HG02885 (cell line): ENCODE results near the gene BDH1.
"Not testable (repeated sequence)": the region's sequence is repeated elsewhere in the genome, so short reads cannot be mapped to it uniquely, and the experiment has no call there.

Experiments
- ATAC-seq: cut with Tn5 transposase; IDR thresholded peaks from one replicate; pipeline ENCODE4 v1.9.1; 2021; ENCODE audit warnings: mild to moderate bottlenecking; ENCODE audit not compliant: unreplicated experiment, poor library complexity

Gene BDH1

DNA sequence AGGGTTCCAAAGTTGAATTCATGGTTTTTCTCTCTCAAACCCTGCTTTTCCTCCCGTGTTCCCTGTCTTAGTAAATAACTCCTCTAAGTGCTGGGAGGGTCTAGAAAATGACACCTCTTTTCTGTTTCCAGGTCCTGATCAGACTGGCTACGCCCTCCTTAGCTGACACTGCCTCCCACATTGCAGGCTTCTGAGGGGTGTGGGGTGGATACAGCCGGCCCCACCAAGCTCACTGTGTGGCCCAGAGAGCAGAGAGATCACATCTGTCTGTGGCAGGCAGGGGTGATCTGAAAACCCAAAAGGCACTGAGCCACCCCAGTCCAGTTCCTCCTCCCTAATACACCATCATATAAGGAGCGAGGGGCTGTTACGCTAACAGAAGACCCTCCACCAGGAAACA is 62.7 kb downstream of the BDH1 start:
- ATAC-seq, result no peak

GRCh38 chr3:197491923-197492664 is 63.7 kb downstream of the BDH1 start:
- no peak for ATAC-seq

DNA sequence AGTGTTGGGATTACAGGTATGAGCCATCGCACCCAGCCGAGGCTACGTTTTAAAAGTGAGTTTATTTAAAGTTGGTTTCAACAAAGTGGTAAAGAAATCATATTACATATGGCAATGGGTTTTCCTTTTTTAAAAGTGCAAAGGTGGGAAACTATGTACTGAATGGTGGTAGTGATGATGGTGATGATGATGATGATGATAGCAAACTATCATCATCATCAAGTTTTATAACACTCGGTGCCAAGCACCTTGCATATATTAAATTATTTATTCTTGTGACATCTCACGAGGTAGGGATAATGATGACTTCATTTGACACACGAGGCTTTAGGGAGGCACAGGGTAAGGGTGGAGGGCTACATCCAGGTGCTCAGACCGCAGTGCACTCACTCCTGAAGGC is 64.3 kb downstream of the BDH1 start:
- ATAC-seq, result no peak

DNA sequence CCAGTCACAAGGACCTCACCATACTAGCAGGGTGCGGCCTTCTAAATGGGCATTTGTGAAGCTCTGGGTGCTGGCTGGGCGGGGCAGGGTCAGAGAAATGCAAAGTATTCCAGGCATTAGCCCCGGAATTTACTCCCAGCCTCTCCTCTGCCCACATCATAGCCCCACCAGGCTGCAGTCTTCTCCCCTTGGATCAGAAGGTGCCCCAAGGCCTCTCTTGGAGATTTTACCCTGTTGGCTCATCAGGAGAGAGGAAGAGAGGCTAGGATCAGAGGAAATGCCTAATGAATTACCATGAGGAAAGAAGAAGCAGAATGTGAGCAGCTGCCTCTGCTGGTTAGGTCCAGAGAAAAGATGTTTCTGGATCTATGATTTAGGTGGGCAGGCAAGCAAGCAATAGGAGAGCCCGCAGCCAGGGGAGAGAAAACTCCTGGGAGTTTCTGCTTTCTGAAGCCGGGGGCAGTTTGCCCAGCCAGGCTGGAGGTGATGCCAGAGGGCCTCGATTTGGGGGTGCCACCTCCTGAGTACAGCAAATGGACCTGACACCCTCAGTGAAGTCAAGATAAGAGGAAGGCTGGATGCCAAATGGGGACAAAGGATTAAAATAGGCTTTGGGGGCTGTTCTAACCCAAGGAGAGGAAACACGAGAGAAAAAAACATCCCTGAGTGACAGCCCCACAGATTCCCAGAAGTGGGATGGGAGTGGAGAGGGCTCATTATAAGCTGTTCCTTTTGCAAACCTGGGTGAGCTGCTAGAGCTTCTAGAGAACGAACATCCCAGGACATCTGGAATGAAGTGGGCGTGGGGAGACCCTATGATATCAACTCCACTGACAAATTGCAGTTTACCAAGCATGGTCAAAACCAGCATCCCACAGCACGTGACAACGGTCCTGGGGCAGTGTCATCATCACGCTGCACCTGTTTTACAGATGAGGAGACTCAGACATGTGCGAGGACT is 65.4 kb downstream of the BDH1 start:
- no peak for ATAC-seq

DNA sequence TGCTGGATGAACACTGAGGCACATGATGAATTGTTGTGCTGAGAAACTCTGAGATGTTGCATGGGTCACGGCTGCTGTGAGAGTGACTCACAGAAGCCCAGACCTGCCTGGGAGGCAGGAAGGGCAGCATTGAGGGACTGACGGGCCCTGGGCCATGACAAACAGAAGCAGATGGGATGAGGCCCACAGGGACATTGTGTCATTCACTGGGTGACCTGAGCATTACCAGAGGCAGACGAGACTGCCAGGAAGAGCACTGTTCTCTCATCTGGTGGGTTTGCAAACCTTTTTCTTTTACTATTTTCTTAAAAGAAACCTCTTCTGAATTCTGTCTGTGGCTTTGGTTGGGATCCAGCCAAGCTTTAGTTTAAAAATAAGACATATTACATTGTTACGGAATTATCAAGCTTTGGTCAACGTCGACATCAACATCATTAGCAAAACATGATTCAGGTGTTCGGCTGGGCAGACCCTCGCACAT is 67.8 kb downstream of the BDH1 start:
- ATAC-seq, result no peak

- ATAC-seq, result no peak
Measured at GRCh38 chr3:197486861-197487260, 68.9 kb downstream of the BDH1 start.

- ATAC-seq, result no peak
Measured at GRCh38 chr3:197485143-197485542, 70.6 kb downstream of the BDH1 start.

DNA sequence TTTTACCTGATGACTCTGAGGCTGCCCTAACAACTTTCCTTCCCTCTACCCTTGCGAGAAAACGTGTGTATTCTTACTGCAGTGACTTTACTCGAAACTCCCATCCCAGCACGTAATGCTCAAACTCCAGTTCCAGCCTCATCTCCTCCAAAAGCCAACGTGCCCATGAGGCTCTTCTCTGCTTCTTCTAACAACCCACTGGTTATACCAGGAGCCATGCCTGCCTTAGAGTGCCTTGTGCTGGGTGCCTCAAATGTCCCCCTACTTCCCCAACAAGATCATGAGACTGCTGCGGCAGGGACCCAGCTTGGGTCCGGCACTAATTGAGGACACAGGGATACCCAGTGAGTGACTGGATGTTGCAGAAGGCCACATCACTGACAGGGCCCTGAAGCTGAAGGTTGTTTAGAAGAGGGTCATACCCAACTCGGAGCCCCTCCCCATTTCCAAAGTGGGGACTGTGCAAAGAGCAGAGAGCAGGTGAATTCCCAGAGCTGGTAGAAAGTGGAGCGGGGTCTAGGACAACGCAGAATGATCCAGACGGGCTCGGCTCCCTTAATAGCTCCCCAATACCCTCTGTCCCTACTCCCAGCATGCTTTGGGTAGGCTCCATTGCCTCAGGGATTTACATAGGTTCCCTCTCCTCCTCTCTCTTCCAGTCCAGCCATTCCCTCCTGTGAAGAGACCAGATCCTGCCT is 71.4 kb downstream of the BDH1 start:
- ATAC-seq, result no peak

DNA sequence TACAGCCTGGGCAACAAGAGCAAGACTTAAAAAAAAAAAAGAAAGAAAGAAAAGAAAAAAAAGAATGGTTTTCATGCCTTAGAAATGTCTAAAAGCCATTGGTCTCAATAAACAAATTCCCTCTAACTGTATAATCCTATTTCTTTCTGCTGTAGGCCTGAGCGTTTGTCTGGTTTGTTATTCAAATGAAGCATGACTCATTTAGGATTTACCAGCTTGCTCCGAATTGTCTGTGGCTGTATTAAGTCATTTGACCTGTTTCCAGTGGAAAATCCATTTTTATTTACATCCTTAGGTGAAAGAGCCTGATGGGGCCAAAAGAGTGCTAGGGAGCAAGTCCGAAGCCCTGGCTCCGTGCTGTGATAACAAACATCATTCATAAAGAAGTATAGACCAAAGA is 73.8 kb downstream of the BDH1 start:
- ATAC-seq, result no peak

DNA sequence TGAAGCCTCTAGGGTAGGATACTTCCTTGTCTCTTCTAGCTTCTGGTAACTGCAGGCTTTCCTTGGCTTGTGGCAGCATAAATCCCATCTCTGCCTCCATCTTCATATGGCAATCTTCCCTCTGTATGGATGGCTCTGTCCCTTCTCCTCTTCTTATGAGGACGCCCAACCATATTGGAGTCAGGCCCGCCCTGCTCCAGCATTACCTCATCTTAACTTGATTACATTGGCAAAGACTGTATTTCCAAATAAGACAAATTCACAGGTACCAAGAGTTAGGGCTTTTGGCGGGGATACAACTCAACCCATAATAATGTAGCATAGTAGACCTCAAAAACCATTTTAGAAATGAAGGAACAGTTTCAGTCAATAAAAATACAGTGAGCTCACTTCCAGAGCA is 75.4 kb downstream of the BDH1 start:
- no peak for ATAC-seq

DNA sequence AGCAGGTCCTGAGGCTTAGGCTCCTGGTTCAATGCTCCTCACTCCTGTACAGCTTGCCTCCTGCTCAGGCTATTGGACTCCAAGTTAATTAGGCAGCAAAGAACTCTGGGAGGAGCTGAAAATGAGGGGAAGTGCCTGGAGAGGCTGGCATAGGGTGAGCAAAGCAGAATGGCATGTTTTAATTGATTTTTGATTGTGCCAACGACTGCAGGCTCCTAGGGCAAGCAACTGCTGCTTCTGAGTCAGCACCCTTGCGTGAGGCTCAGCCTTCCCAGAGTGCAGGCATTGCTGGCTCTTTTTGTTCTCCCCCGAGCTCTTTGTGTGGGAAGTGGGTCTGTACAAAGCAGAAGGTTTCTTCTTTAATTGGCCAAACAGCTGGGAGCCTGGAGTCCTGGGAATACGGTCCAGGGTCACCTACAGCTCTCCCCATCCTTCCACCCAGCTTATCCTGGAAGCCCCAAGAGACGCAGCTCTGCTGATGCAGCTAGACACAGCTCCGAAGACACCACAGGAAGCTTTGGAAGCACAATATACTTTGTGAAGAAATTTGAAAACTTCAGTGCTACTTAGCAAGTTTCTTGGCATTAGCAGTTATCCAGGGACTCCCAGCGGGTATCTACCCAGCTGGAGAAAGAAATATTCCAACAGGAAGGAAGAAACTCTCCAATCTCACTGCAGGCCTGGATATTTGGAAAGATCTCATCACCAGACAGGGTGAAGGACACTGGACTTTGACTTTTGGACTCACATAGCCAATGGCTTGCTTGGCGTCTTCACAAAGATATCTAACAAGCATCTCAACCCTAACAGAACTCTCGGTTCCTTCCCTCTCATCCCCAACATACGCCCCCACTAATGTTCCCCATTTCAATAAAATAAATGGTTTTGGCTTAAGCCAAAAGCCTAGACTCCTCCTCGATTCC is 76.8 kb downstream of the BDH1 start:
- no peak for ATAC-seq

DNA sequence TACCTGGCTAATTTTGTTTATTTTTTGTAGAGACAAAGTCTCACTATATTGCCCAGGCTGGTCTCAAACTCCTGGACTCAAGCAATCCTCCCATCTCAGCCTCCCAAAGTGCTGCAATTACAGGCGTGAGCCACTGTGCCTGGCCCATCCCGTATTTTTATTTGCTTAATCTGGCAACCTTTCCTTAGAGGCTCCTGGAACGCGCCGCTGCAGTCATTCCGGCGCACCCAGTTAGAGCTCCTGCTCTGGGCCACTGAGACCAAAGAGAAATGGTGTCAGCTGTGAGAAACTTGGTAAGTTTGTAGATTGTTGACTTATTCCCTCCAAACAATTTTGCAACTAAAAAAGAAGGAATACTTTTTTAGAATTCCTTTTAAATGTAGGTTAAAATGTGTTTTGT is 78.0 kb downstream of the BDH1 start:
- not testable (repeated sequence) for ATAC-seq

GRCh38 chr3:197475997-197476525 is 79.7 kb downstream of the BDH1 start:
- ATAC-seq, result no peak

- ATAC-seq, result no peak
Measured at GRCh38 chr3:197475514-197475913, 80.3 kb downstream of the BDH1 start.

GRCh38 chr3:197472151-197472550 is 83.6 kb downstream of the BDH1 start:
- no peak for ATAC-seq

DNA sequence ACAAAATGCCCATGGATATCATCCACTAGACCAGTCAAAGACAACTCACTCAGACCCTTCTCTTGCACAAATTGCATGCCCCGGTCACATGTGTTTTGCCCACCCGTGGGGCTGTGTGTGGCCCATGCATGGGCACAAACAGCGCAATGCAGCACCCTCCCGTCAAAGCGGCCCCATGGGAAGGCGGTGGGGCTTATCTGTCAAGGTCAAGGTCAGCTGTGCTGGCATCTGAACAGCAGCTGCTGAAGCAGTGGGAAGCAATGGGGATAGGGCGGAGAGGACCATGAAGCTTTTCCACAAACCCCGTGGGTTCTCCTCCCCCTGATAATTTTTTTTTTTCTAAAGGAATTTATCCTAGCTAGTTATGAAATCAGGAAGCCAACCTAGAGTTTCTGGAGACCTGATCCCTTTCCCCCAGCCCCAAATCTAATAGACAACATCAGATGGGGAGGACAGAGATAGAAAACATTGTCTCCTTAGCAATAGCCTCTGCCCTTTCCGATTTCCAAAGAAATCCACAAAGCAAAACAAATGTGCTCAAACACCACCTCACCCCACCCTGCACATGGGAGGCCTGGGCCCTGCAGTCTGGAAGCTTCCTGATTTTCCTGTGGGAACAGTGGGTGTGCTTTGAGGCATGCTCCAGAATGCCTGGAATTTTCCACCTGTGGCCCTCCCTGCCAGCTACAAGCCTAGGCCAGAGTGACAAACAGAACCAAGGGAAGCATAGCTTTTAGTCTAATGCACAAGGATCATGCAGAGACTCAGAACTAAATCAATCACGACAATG is 84.4 kb downstream of the BDH1 start:
- ATAC-seq, result no peak

DNA sequence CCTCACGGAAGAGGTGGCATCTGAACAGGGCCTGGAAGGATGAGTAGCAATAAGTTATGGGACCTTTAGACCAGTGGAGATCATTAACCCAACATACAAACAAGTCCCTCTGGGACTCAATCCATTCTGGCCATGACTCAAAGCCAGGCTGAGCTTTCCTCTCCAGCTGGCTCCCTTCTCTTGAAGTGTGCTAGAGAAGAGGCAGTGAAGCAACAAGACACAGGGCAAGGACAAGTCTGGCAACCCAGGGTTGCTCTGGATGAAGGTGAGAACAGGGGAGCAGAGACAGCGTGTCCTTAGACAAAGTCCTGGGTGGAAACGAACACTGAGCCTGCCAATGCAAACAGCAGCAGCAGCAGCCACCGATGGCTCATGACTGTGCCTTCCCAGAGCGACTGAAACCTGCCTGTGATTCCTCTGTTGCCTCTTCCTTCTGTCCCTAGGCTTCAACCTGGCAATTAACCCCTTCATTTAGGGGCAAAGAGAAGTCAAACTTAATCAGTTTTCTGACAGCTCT is 86.8 kb downstream of the BDH1 start:
- ATAC-seq, result no peak

DNA sequence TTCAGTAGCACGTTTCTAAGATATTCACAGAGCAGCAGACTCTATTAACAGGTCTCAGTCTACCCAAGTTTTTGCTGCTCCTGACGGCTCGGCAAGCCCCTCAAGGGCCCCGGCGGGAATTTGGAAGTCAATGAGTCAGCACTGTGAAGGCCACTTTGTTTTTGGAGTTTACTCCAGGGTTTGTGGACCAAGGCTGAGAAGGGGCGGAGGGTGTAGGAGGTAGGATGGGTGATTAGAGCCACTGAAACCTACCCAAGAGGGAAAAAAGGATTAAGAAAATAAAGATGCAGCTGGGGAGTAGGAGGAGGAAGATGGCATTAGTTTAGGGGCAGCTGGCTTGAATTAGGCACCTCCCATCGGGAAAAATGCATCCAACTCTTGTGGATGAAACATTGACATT is 87.6 kb downstream of the BDH1 start:
- ATAC-seq, result no peak
